ENCODE results near the gene OSBPL7. TPM values are rescaled to one million over a fixed set of nuclear protein-coding genes. Genes with fewer than 3 reads are reported as not detected.

Gene OSBPL7
- total and polyA plus RNA-seq, 2 of the 8 experiments (the other 6 are each of a cell fraction or from before 2014, with no cell fraction given) = 7.2 to 8.9 TPM

DNA sequence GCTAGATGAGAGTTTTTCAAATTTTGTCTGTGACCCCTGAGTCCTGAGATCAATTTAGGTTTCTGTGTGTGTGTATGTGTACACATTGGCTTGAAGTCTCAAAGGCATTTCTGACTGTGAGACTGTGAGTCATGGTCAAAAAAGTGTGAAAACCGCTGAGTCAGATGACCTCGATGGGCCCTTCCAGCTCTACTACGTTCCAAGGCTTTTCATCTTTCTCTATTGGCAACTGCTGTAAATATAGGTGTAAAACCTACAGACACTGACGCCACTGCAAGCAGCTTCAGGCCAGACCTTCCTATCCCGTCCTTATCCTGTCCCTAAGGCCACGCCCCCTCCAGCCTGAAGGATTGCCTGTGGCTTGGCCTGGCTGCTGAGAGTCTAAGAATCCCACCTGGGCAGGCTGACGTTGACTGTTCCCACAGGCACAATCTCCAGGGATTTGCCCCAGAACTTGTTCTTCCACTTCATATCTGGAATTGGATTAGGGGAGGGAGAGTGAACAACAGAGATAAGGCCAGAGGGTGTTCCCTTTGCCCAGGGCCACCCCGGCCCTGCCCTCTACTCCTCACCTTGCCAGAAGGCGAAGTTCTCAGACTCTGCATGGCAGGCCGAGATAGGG is 11.3 kb downstream of the OSBPL7 start:
- Histone ChIP-seq H3K9ac (replicated peaks in 1 of 4; ENCODE audit: extremely low read depth in 1 of 4, low read depth in 3 of 4, low read length in 3 of 4) (peak overlapping the region in 2 of 4 experiments; percentile 20 to 43; a peak in 2 of 7 replicates), H3K79me1 (ENCODE audit: low read depth, low read length) (no peaks in the 10 kb centered on the region; the same call in none of the 2 replicates), H3K79me2 (ENCODE audit: control insufficient read depth in 1 of 2, insufficient read depth in 2 of 2, low read length in 2 of 2) (no peaks in the 10 kb centered on the region), H3K9me3 (ENCODE audit: insufficient read depth in 2 of 2, low read depth in 1 of 2, low read length in 1 of 2) (no peaks in the 10 kb centered on the region), H2BK12ac (ENCODE audit: low read depth, low read length) (no peak overlapping the region), H4K8ac (ENCODE audit: extremely low read depth, insufficient read depth, low read length) (no peak overlapping the region), H3K4me2 (ENCODE audit: insufficient read depth in 1 of 2, low read depth in 2 of 2, low read length in 2 of 2) (no peak overlapping the region), H3K14ac (ENCODE audit: insufficient read length) (no peak overlapping the region), H4K91ac (replicated peaks; ENCODE audit: insufficient read length, low read length) (no peak overlapping the region), H3K36me3 (ENCODE audit: control insufficient read depth in 2 of 4, insufficient read depth in 4 of 4, low read length in 3 of 4) (peaks cover 0 to 2% (median 0%) of the 10 kb centered on the region in 4 experiments; a peak in 1 of 8 replicates), H2BK20ac (ENCODE audit: low read length) (no peak overlapping the region), H3K18ac (ENCODE audit: extremely low read depth, low read length) (no peak overlapping the region), H2BK120ac (replicated peaks; ENCODE audit: low read depth, low read length) (no peak overlapping the region), H3K4me1 (replicated peaks in 1 of 4; ENCODE audit: control insufficient read depth in 3 of 4, insufficient read depth in 4 of 4, low read length in 3 of 4) (no peaks in the 10 kb centered on the region; a peak in 1 of 7 replicates), H3K56ac (replicated peaks; ENCODE audit: insufficient read length, low read depth, low read length) (no peak overlapping the region), H3K4me3 (ENCODE audit: extremely low read depth in 1 of 4, insufficient read depth in 2 of 4, low read depth in 3 of 4, low read length in 4 of 4) (no peak overlapping the region), H4K5ac (ENCODE audit: insufficient read length, low read depth, low read length) (no peak overlapping the region), H2BK5ac (ENCODE audit: low read depth, low read length) (no peak overlapping the region), H2BK15ac (ENCODE audit: low read length) (no peak overlapping the region), H3K23ac (ENCODE audit: insufficient read length) (no peak overlapping the region), H2AFZ (ENCODE audit: low read length) (no peak overlapping the region), H3K27ac (ENCODE audit: low read depth, low read length) (no peak overlapping the region), H3K4ac (replicated peaks; ENCODE audit: insufficient read length, low read depth, low read length) (no peak overlapping the region), H4K20me1 (replicated peaks in 1 of 2; ENCODE audit: control insufficient read depth in 1 of 2, insufficient read depth in 2 of 2, low read length in 2 of 2) (peaks cover 0 to 4% of the 10 kb centered on the region in 2 experiments), H3K27me3 (replicated peaks in 1 of 4; ENCODE audit: control insufficient read depth in 3 of 4, extremely low read depth in 1 of 4, insufficient read depth in 3 of 4, low read length in 3 of 4) (no peaks in the 10 kb centered on the region), H2AK5ac (ENCODE audit: low read depth, low read length) (no peak overlapping the region), H3K23me2 (ENCODE audit: low read depth, low read length) (no peaks in the 10 kb centered on the region)
- 74% methylated on average over 10 of the region's 10 CpGs; no CpG with 5 or more reads in 1 of the 2 experiments for WGBS, 2 experiments (ENCODE audit: extremely low coverage in 1 of 2, insufficient coverage in 1 of 2, insufficient read length in 1 of 2, insufficient replicate concordance in 2 of 2, low coverage in 1 of 2, low lambda C conversion rate in 2 of 2, missing lambda C conversion rate in 1 of 2)
- ChIA-PET CTCF (ENCODE audit: partially characterized antibody) (interaction anchor here (0.9 to 1.4 kb wide), 4 partner anchors 8 to 181 kb away, joined by 3 to 4 read pairs (median 4); no protein-coding TSS in a partner anchor), POLR2A (ENCODE audit: partially characterized antibody) (interaction anchor here (0.7 kb wide), 1 partner anchor 106 kb away, joined by 4 read pairs; no protein-coding TSS in a partner anchor)
- DNase-seq (ENCODE audit: low read depth in 1 of 2, low spot score in 2 of 2) = no peak
- FAIRE-seq = no peak
- TF ChIP-seq SP1 (IDR thresholded peaks at IDR 0.05; ENCODE audit: low read depth, low read length) (no peak), BACH1 (IDR thresholded peaks at IDR 0.05; ENCODE audit: low read length) (0 out of 2 replicates have a peak, but pooled peaks have one; percentile 7)
